HG03439 (cell line): ENCODE results near the gene SPDEF.

Source experiments
- ATAC-seq: cut with Tn5 transposase; IDR thresholded peaks from one replicate; pipeline ENCODE4 v1.9.1; 2021; ENCODE audit warnings: mild to moderate bottlenecking, moderate library complexity; ENCODE audit not compliant: unreplicated experiment

SPDEF gene

DNA sequence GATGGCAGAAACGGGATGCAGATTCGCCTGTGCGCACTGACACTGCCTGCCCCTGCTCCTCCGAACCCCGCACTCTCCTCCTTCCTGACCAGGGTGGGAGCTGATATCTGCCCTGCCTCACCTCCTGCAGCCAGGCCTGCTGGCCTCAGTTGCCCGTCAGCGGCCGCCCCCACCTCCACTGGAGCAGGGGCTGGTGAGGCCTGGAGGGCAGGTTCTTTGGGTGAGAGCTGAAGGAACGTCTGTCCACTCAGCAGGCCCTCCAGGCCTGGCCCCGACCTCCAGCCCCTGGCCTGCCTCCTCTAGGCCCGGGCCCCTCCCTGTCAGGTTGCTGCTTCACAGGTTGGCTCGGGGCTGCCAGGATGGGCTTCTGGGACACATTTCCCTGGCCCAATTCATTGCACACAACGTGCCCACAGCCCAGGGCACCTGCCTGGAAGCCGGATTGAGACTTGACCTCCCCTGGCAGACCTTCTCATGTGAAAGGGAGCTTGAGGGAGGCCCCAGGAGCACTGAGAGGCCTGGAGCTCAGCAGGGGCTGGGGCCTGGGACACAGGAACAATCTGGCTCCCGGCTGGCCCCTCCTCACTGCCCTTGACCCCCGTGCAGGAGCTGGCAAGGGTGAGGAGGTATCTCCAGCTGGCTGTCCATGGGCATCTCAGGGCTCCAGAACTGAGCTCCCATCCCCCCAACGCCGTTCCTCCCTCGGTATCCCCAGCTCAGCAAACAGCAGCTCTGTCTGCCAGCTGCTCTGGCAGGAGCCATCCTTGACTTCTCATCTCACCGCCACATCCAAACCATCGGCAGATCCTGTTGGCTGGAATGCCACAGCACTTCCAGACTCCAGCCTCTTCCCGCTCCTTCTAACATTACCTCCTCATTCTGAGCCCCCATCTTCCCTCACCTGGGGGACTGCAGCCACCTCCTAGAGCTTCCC is 39.5 kb downstream of the SPDEF start:
- ATAC-seq = no peak

DNA sequence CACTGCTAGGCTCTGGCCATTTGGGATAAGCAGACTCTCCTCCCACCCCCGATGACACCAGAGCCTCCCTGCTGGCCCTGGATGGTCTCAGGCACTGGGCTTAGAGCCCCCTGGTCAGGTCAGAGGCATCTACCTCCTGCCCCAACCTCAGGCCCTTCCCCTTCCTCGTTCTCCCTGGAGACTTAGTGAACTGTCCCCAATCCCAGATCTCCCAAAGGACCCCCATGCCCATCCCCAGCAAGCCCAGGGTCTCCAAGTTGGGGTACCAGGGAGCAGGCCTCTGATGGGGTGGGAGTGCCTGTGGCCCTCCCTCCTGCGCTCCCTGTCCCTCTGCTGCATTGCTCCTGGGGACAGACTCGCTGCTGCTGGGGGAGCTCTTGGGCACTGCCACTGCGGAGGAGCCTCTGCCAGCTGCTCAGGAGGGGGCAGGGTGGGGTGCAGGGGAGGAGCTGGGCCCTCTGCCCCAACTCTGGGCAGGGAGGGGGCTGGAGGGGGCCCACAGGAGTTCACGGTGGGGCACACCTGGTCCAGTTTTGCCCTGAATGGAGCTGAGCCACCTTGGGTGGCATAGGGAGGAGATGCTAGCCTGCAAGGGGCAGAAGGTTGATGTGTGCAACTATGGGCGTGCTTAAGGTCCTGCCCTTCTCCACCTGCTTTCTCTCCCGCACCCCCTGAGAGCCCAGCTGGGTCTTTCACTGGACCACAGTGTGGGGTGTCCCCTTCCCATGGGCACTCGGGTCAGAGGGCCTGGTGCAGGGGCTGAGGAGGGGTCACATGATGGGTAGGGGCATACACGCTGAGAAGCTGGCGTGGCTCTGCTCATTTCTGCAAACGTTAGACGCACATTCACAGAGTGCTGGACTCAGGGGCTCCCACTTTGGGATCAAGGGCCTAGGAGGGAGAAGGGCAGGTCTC is 40.4 kb downstream of the SPDEF start:
- no peak for ATAC-seq

DNA sequence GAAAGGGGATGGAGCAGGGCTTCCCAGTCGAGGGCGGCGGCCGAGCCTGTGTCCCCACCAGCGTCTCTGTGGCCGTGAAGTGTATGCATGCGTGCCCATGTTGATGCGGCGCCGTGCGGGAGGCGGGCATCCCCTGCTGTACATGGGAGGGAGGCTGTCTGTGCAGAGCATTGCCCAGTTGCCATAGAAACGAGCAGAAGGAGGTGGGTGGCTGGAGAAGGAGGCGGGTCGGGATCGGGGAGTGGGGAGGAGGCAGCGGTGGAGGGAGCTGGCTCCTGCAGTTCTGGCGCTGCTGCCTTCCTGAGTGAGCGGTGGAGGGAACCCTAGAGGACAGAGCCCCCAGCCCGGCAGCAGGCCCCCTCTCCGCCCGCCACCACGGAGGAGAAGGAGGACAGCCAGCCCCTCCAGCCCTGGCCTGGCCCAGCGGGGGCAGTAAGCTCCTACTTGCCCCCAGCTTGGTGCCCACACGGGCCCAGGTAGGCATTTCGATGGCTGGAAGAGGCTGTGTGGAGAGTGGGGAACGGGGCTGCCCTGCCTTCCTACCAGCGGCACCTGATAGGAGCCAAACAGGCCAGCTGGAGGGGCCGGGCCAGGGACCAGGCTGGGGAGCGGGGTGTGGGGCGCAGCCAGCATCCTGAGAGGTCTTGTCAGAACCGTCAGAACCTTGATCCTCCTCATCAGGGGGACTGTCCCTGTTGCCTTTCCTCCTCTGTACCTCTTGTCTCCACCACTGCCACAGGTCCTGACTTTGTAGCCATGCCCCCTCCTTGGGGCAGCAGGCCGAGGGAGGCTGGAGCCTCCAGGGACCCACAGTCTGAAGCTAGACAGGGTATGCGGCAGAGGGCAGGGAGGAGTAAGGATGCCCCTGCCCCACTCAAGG is 41.3 kb downstream of the SPDEF start:
- ATAC-seq = no peak

DNA sequence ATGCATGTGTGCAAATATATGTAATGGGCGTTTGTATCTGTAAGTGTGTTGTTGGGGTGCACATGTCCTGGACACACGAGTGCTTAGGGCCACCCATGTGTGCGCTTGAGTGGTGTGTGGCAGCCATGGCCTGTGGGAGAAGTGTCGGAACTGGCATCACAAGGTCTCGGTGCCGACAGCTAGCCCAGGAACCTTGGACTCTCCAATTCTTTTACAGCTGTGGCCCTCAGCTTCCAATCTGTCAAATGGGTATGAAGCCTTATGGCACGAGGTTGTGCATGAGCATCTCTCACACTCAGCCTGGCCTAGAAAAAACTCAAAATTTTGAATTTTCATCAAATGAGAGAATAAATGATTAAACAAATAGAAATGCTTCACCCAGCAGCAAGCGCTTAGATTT is 42.0 kb downstream of the SPDEF start:
- no peak for ATAC-seq

DNA sequence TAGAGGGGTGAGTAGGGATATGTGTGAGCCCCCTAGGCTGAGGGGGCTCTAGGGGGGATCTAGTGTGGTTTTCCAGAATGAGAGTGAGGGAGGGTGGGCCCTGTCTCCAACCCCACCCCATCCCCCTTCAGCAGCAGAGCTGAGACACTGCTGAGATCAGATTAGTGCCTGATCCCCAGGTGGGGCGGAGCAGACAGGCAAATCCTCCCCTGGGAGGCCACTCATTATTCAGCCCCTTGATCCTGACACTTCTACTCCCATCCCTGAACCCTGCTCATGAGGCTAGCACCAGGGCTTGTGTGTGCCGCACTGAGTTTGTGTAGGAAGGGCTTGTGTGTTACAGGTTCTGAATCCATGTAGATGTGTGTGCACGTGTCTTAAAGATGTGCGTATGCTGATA is 42.5 kb downstream of the SPDEF start:
- no peak for ATAC-seq

DNA sequence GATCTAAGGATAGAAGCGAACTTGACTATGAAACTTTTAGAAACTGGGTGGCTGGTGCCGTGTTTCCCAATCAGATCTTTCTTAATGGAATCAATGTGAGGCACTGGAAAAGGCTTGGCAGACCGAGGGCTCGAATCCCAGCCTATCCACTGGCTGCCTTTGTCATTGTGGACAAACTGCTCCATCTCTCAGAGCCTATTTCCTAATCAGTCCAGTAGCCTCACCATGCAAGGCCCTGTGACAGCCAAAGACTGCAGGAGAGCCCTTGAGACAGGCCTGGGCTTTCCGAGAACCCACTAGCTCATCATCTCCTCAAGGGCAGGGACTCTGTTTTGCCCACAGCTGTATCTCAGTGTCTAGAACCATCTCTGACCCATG is 43.4 kb downstream of the SPDEF start:
- no peak for ATAC-seq

DNA sequence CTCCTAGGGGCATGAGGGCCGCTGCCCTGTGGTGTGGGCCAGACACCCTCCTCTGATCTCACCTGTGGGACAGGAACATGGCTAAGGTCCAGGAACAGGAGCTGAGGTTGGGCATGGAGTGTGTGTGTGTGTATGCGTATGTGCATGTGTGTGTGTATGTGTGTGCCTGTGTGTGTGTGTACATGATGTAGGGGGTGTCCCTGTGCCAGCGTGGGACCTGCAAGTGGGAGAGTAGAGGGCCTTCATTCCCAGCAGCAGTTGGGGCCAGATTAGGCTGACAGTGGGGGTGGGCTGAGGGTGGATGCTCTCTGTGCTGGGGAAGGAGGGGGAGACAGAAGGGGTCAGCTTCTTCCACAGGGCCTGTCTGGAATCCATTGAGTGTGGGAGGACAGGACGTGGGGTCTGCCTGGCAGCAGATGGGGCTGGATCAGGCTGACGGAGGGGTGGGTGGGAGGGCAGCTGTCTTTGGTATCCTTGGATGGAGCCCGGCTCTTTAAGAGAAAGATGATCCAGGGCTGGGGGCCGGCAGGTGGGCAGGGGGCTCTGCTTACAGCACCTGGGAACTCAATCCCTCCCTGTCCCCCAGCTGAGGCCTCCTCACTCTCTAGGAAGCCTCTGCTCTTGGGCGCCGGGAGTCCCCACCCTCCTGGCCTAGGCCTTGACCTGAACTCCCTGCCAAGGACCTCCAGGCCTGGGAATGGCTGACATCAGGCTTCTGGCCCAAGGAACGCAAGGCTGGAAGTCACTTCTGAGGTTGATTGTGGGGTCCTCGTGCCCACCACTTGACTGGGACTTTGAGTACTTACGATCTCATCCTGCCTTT is 44.0 kb downstream of the SPDEF start:
- no peak for ATAC-seq

DNA sequence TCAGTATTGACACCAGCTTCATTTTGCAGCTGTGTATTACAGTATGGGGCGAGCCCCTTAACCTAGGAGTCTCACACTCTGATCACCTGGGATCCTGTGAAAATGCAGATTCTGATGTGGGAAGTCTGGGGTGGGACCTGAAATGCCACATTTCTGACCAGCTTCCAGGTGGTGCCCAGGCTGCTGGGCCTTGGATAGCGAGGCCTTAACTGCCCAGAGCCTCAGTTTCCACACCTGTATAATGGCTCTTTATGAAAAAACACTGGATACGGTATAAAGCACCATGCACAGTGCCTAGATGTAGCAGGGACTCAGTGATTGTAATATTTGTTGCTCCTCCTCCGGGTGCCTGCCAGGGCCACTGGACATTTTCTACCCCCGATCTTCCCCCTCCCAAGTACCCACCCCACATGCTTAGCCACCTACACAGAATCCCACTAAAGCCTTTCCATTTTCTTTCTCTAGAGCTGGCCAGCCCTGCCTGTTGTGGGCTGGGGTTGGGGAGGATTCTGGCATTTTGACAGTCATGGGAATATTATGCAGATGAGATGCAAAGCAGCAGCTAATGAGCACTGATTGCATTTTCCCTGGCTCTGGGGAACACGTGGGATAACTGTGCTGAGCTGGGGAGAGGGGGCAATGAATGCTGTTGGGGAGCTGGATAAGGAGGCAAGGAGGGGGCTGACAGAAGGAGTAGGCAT is 44.8 kb downstream of the SPDEF start:
- ATAC-seq = no peak

DNA sequence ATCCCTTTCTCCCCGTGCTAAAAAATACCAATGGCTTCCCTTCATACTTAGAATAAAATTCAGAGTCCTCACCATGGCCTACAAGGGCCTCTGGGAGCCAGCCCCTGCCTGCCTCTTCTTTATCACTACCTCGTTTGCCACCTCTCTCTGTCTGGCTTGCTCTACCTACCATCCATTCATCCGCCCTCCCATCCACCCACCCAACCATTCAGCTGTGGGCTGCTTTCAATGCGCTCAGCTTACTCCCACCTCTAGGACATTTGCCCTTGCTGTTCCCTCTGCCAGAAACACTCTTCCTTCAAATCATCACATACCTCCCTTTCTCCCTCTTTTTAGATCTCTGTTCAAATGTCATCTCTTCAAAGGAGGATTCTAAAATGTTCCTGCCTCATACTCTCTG is 45.8 kb downstream of the SPDEF start:
- no peak for ATAC-seq

DNA sequence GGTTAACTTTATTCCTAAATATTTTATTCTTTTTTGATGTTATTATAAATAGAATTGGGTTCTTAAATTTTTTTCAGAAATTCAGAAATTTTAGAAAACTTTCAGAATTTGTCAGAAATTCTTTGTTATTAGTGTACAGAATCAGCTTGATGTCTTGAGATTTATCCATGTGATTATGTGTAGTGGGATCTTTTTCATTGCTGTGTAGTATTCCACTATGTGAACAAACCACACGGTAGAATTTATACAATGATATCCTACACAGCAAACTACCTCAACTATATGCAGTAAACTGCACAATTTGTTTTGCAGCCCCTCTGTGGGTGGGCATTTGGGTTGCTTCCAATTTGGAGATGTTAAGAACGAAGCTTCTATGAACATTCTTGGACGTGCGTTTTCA is 46.3 kb downstream of the SPDEF start:
- no peak for ATAC-seq

DNA sequence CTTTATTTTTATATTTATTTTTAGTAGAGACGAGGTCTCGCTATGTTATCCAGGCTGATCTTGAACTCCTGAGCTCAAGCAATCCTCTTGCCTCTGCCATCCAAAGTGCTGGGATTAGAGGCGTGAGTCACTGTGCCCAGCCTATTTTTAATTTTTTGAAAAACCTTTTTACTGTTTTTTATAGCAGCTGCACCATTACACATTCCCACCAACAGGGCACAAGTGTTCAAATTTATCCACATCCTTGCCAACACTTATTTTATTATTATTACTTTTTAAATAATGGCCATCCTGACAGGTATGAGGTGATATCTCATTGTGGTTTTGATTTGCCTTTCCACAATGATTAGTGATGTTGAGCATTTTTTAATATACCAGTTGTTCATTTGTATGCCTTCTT is 47.7 kb downstream of the SPDEF start:
- ATAC-seq = no peak

DNA sequence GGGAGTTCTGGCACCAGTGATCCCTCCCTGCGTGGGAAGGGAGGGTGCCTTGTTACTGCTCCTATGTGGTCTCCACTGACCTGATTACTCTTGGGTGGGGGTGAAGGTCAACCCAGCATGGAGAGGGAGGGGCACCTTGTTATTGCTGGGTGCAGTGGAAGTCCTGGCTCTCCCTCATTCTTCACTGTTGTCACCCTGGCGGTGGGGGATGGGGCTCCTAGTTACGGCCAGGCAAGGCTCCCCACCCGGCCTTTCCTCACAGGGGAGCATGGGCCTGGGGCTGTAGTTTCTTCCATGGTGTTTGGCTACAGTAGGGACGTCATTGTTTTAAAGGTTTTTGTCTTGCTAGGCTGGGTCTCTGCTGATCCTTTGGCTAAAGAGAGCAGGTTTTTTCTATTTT is 49.4 kb downstream of the SPDEF start:
- no peak for ATAC-seq

DNA sequence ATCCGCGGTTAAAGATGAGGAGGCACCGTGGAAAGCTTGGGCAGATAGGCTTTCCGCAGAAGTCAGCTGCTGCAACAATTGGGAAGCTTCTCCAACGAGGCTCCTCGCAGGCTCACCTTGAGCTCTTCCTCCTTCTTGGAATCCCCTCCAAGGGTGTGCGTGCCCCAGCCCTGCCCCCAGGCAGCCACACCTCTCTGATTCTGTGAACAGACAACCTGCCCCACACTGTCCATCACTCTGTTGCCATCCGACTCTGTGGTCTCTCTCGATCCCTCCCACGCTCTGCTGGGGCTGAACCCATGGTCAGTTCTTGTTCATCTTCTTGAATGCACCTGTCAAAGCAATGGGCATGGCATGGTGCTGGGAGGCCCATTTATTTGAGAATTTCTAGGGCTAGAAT is 58.7 kb downstream of the SPDEF start:
- ATAC-seq = no peak

DNA sequence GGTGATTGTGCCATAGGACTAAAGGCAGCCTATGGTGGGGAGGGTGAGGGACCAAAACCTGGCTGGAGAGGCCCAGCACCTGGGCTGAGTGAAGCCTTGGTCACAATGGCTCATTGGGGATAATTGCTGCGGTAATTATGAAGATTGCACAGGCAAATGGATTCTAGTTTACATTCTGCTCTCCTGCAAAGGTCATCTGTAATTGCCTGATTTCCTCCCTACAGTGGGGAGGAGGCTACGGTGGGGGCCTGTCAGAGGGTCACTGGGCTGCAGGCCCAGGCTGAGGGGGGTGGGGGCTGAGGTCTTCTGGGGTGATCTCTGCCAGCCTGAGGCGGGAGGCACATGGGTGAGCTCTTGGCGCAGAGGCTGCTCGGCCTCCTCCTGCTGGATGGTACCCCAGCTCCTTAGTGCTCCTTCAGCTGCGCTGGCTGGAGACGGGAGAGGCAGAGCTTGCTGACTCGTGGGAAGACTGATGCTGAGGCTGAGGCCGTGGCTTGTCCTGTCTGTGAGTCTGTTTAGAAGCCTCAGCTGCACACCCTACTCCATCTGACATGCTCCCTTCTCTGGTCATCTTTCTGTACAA is 59.9 kb downstream of the SPDEF start:
- ATAC-seq = no peak

DNA sequence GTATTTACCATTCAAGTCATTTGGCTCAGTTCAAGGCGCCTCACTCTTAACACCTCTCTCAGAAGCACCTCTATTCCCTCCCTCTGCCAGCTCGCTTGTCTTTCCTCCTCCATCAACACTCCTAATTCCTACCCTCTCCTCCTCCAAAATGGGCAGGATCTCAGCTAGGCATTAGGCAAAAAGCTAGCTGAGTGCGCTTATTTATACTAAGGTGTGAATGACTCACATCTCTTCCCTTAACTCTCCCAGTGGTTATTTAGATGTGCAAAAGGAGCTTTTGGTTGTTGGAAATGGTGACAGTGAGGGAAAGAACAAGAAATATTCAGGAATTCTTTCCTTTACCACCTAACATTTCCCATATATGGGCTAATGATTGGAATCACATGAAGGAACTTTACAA is 61.2 kb downstream of the SPDEF start:
- no peak for ATAC-seq

DNA sequence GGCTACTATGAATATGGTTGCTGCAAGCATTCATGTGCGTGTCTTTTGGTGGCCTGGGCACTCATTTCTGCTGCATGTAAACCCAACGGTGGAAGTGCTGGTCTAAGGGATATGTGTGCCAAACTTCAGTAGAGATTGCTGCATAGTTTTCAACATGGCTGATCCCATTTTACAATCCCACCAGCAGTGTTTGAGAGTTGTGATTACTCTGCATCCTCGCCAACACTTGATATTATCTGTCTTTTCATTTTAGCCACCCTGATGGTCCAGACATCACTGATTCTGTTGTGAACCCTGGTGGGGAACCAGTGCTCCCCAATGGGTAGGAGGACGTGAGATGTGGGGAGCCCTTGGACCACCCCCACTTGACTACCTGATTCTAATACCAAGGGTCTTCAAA is 62.8 kb downstream of the SPDEF start:
- no peak for ATAC-seq

DNA sequence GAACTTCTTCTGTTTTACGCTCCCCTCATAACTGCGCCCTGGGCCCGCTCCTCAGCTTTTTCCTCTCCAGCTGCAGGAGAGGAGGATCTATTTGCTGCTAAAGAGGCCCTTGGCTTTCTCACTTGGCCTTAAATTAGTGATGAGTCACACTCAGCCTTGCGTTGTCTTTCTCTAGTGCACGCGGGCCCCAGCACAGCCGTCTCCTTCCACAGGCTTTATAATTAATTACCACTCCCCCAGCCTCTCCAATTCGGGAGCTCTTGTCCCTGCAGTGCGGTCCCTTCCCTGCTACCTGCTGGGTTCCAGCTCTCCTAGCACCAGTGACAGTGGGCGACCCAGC is 65.1 kb downstream of the SPDEF start:
- ATAC-seq = no peak

DNA sequence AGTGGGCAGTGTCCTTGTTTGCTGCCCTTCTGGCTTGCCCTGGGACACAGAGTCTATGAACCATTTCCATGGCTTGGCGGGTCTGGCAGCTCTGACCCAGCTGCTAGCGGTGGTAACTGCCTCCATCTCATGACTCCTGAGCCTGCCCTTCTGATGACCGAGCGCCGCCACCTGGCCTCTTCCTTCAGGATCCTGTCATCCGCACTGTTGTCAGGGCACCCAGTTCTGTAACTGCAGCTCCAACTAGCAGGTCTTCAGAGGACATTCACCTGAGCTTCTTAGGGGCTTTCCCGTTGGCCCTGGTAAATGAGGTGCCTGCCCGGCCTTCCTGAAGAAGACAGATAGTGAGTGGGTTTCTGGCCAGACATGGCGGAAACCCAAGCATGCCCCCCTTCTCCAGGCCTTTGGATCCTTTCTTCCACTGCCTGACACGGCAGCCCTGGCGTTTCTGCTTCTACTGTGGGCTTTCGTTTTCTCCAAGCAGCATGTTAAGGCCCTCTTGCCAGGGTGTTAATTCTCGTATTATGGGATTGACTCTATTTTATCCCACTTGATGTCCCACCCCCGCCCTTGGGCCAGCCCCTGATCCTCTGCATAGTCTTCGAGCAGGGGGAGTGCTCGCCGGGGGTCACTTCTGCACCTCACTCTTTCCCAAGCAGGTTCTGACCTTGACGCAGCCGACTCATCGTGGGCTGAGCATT is 65.6 kb downstream of the SPDEF start:
- no peak for ATAC-seq
